NOMO-1 (cell line): ENCODE measurements around the gene TMEM120B.

Source experiments
- DNase-seq, 2 experiments: peaks; one replicate each; lab custom pipeline; 2025; ENCODE audit not compliant: unreplicated experiment in 2 of 2; lab: John Stamatoyannopoulos, UW

TMEM120B gene

GRCh38 chr12:121770388-121770787 is 57.8 kb downstream of the TMEM120B start:
- no peak for DNase-seq

GRCh38 chr12:121770813-121771625 is 58.5 kb downstream of the TMEM120B start:
- no peak for DNase-seq

- peak; percentile 55 to 60 for DNase-seq
Measured at GRCh38 chr12:121773011-121773777, 60.6 kb downstream of the TMEM120B start.

- DNase-seq = no peak
Measured at GRCh38 chr12:121774968-121775474, 62.5 kb downstream of the TMEM120B start.

GRCh38 chr12:121775501-121775900 is 62.9 kb downstream of the TMEM120B start:
- no peak for DNase-seq

GRCh38 chr12:121776190-121777098 is 63.9 kb downstream of the TMEM120B start:
- DNase-seq = peak; percentile 31 to 41

- no peak for DNase-seq
Measured at GRCh38 chr12:121778567-121779421, 66.2 kb downstream of the TMEM120B start.

- no peak for DNase-seq
Measured at GRCh38 chr12:121779422-121779895, 66.9 kb downstream of the TMEM120B start.

- DNase-seq = no peak
Measured at GRCh38 chr12:121780429-121780828, 67.9 kb downstream of the TMEM120B start.

GRCh38 chr12:121781484-121781997 is 69.0 kb downstream of the TMEM120B start:
- DNase-seq = no peak

- DNase-seq = no peak
Measured at GRCh38 chr12:121781998-121782979, 69.7 kb downstream of the TMEM120B start.

GRCh38 chr12:121783766-121784165 is 71.2 kb downstream of the TMEM120B start:
- no peak for DNase-seq

GRCh38 chr12:121784460-121784859 is 71.9 kb downstream of the TMEM120B start:
- no peak for DNase-seq

GRCh38 chr12:121786440-121786825 is 73.9 kb downstream of the TMEM120B start:
- DNase-seq = no peak

- DNase-seq = no peak
Measured at GRCh38 chr12:121787063-121788025, 74.8 kb downstream of the TMEM120B start.

- no peak for DNase-seq
Measured at GRCh38 chr12:121788176-121788818, 75.7 kb downstream of the TMEM120B start.
